H1 (cell line): ENCODE results near the gene FLRT2. TPM values are rescaled to one million over a fixed set of nuclear protein-coding genes. Genes with fewer than 3 reads are reported as not detected.

ENCODE experiments used
- POLR2A ChIP-seq, 2 experiments: IDR thresholded peaks; 1 replicate in 1 of 2; 2 replicates in 1 of 2; pipeline ENCODE4 v1.6.1; 2011; ENCODE audit warnings: low read depth in 2 of 2, low read length in 2 of 2, mild to moderate bottlenecking in 2 of 2; ENCODE audit errors: control extremely low read depth in 1 of 2
- polyA plus RNA-seq, 7 experiments: library from polyadenylated mRNA; depleted of rRNA in 3 of 7; stranded (reverse) in 5 of 7; unstranded in 2 of 7; fragments of >200 nt in 5 of 7; fragments of 200-250 nt in 2 of 7; gene quantifications; 1 replicate in 5 of 7; 2 replicates in 1 of 7; 4 replicates in 1 of 7; pipeline versions ENCODE4 v1.2.1 to v1.2.3, GENCODE V29; 2011 to 2013; ENCODE audit warnings: missing spikeins in 2 of 7, mixed read lengths in 2 of 7
- total RNA-seq: library from RNA; stranded (reverse); fragmentation: NEBNext Ultra II Directional; extraction: Animal tissue kit (Norgen Biotek cat#: 25700); gene quantifications from 2 replicates; pipeline ENCODE4 v1.2.1, GENCODE V29; 2021
- TF ChIP-seq, protein P1 (sequence below): IDR thresholded peaks from 2 replicates; pipeline ENCODE4 v1.6.1; 2011; ENCODE audit warnings: low read length, improper control_type of control experiment

Gene FLRT2
- total and polyA plus RNA-seq, 2 of the 8 experiments (the other 6 are each of a cell fraction or from before 2014, with no cell fraction given), result 2.4 to 6.9 TPM

DNA sequence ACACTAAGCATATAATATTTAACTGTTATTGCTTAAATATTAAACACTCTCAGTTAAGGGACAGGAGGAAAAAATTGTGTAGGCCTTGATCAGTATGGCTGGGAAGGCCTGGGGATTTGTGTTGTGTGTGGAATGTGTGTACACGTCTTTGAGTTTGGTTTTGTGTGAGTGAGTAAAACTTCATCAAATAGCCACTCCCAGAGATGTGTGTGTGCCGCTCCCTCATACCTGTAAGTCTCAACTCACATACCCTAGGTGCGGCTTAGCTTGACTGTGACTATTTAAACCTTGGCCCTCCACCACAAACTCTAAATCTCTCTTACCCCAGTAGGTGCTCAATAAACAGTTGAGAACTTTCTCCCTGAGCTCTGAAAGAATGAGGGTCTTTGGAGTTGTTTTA is 64.3 kb downstream of the FLRT2 start (continued):
- TF ChIP-seq, protein P1, sequence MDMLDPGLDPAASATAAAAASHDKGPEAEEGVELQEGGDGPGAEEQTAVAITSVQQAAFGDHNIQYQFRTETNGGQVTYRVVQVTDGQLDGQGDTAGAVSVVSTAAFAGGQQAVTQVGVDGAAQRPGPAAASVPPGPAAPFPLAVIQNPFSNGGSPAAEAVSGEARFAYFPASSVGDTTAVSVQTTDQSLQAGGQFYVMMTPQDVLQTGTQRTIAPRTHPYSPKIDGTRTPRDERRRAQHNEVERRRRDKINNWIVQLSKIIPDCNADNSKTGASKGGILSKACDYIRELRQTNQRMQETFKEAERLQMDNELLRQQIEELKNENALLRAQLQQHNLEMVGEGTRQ, result no peak
- no peak for TF ChIP-seq POLR2A (IDR thresholded peaks at IDR 0.05; ENCODE audit: control extremely low read depth in 1 of 2, low read depth in 2 of 2, low read length in 2 of 2)
